Measurements from ENCODE around the gene FCHSD1. TPM values are rescaled to one million over a fixed set of nuclear protein-coding genes. Genes with fewer than 3 reads are reported as not detected.
A peak's percentile ranks its signal among the peaks of the same experiment; 100 is the strongest.

Gene FCHSD1
- total RNA-seq, 1 experiment from 2014 or later, result 23.1 TPM

DNA sequence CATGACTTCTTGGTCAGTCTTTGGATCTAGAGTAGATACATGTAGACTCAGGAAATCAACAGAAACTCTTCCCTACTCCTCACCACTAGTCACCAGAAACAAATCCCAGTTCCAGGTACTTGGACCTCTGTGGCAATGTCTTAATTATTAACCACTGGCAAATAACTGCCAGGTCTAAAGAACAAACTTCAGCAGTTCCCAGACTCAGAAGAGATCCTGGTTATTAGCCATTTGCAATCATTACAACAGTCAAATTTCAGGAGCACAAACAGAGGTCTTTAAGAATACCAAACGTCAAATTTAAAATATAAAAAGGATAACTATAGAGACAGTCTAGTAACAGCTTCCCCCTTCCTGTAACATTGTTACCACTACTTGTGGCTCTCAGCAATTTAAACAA, 42.7 kb downstream of the FCHSD1 start:
- Mint-ChIP-seq H3K4me1 (peaks cover 17 to 26% of the 10 kb centered on the region in 2 experiments), H3K4me3 (no peak overlapping the region), H3K9me3 (no peaks in the 10 kb centered on the region), H3K27ac (peak overlapping the region; percentile 4 to 66 (median 45); a peak in 2 of 7 replicates), H3K36me3 (ENCODE audit: insufficient read depth in 1 of 3, low read depth in 3 of 3) (peaks cover 0 to 12% (median 10%) of the 10 kb centered on the region in 3 experiments; a peak in 3 of 7 replicates), H3K27me3 (ENCODE audit: low read depth) (no peaks in the 10 kb centered on the region)
- no peak overlapping the region for H4K8ac ChIP-seq (replicated peaks; ENCODE audit: insufficient read length, low read depth, low read length)
- no peak overlapping the region for H2BK120ac ChIP-seq (ENCODE audit: low read depth, low read length, poor library complexity, severe bottlenecking)
- no peaks in the 10 kb centered on the region for H4K20me1 ChIP-seq (ENCODE audit: control insufficient read depth, insufficient read depth, insufficient read length)
- H3K4me1 ChIP-seq (ENCODE audit: insufficient read depth, low read length), result peaks cover 2% of the 10 kb centered on the region; the same call in 1 of the 2 replicates
- H3K56ac ChIP-seq (ENCODE audit: insufficient read length, low read depth, low read length), result no peak overlapping the region
- H3K18ac ChIP-seq (ENCODE audit: insufficient read length, low read depth, low read length), result no peak overlapping the region
- H2AFZ ChIP-seq (ENCODE audit: low read length), result no peak overlapping the region
- H3K79me2 ChIP-seq (ENCODE audit: insufficient read depth, low read length), result peaks cover 15% of the 10 kb centered on the region; the same call in 1 of the 2 replicates
- H3T11ph ChIP-seq (ENCODE audit: low read length), result no peak overlapping the region
- no peak overlapping the region for H3K14ac ChIP-seq (ENCODE audit: insufficient read depth, low read length)
- no peak overlapping the region for H2BK5ac ChIP-seq (ENCODE audit: insufficient read length, low read length)
- no peak overlapping the region for H3K9ac ChIP-seq (ENCODE audit: extremely low read depth, insufficient read length, low read length)
- H3K23me2 ChIP-seq (ENCODE audit: insufficient read length, low read depth, low read length, poor library complexity, severe bottlenecking), result no peaks in the 10 kb centered on the region
- H3K27me3 ChIP-seq (ENCODE audit: insufficient read depth, low read length), result no peaks in the 10 kb centered on the region
- H3K9me3 ChIP-seq (ENCODE audit: control insufficient read depth, low read depth, low read length), result no peaks in the 10 kb centered on the region
- no peak overlapping the region for H2AK5ac ChIP-seq (ENCODE audit: insufficient read length, low read length)
- H2BK15ac ChIP-seq (ENCODE audit: low read depth, low read length), result no peak overlapping the region
- H3K4me2 ChIP-seq (ENCODE audit: insufficient read depth, insufficient read length, low read length), result no peak overlapping the region
- no peak overlapping the region for H3K4ac ChIP-seq (ENCODE audit: low read depth, low read length)
- no peak overlapping the region for H2BK12ac ChIP-seq (ENCODE audit: insufficient read length, low read depth, low read length)
- no peaks in the 10 kb centered on the region for H3K79me1 ChIP-seq (ENCODE audit: insufficient read depth, low read depth, low read length, poor library complexity, severe bottlenecking)
- WGBS (ENCODE audit: extremely low coverage, insufficient read length, low lambda C conversion rate), result no CpG with 5 or more reads among the region's 1 CpG
- H4K5ac ChIP-seq (ENCODE audit: insufficient read length, low read depth, low read length), result no peak overlapping the region
- H3K27ac ChIP-seq (ENCODE audit: insufficient read length, low read depth, low read length), result no peak overlapping the region
- H4K91ac ChIP-seq (ENCODE audit: insufficient read length, low read depth, low read length), result no peak overlapping the region
- TF ChIP-seq, protein P1, sequence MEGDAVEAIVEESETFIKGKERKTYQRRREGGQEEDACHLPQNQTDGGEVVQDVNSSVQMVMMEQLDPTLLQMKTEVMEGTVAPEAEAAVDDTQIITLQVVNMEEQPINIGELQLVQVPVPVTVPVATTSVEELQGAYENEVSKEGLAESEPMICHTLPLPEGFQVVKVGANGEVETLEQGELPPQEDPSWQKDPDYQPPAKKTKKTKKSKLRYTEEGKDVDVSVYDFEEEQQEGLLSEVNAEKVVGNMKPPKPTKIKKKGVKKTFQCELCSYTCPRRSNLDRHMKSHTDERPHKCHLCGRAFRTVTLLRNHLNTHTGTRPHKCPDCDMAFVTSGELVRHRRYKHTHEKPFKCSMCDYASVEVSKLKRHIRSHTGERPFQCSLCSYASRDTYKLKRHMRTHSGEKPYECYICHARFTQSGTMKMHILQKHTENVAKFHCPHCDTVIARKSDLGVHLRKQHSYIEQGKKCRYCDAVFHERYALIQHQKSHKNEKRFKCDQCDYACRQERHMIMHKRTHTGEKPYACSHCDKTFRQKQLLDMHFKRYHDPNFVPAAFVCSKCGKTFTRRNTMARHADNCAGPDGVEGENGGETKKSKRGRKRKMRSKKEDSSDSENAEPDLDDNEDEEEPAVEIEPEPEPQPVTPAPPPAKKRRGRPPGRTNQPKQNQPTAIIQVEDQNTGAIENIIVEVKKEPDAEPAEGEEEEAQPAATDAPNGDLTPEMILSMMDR (conservative IDR thresholded peaks at IDR 0.05), result no peak
- H2BK20ac ChIP-seq (ENCODE audit: low read depth, low read length, poor library complexity, severe bottlenecking), result no peak overlapping the region
- DNase-seq, result no peak
- H3K23ac ChIP-seq (ENCODE audit: insufficient read length, low read depth, low read length), result no peak overlapping the region
